BJ (cell line): ENCODE measurements around the gene DIABLO. TPM values are rescaled to one million over a fixed set of nuclear protein-coding genes. Genes with fewer than 3 reads are reported as not detected.

Source experiments
- CTCF ChIA-PET: fragments of 350-600 bp; formaldehyde crosslinking; extraction: SDS; loops from one replicate; lab custom pipeline; 2021; ENCODE audit warnings: antibody characterized with exemption, inconsistent platforms; lab: Yijun Ruan, JAX
- POLR2A ChIA-PET: fragments of 300-600 bp; sonication (Branson Sonifier 250); formaldehyde crosslinking; extraction: SDS; loops from one replicate; lab custom pipeline; 2021; ENCODE audit warnings: antibody characterized with exemption; lab: Charles Lee
- DNase-seq: peaks from one replicate; pipeline ENCODE4 v3.0.0-alpha.2; 2011; ENCODE audit warnings: low read depth
- H3K27me3 ChIP-seq: 2 replicates; pipeline ENCODE4 v1.6.0; 2011; ENCODE audit warnings: low read length; ENCODE audit not compliant: control insufficient read depth, insufficient read depth
- H3K36me3 ChIP-seq: 2 replicates; pipeline ENCODE4 v1.5.1; 2011; ENCODE audit warnings: low read length; ENCODE audit not compliant: control insufficient read depth, insufficient read depth
- H3K4me3 ChIP-seq: 2 replicates; pipeline ENCODE4 v1.5.1; 2011; ENCODE audit warnings: low read depth, mild to moderate bottlenecking, control low read depth, low read length
- polyA plus RNA-seq: library from polyadenylated mRNA; depleted of rRNA; stranded (reverse); fragments of >200 nt; gene quantifications from 2 replicates; pipeline ENCODE4 v1.2.3, GENCODE V29; 2011
- TF ChIP-seq, protein P1 (sequence below): IDR thresholded peaks from 2 replicates; pipeline ENCODE4 v1.5.1; 2011; ENCODE audit warnings: low read depth, mild to moderate bottlenecking, control low read depth, inconsistent platforms, low read length, moderate library complexity; ENCODE audit not compliant: insufficient read depth

The DIABLO gene
- polyA plus RNA-seq, 1 experiment: 49.1 TPM

DNA sequence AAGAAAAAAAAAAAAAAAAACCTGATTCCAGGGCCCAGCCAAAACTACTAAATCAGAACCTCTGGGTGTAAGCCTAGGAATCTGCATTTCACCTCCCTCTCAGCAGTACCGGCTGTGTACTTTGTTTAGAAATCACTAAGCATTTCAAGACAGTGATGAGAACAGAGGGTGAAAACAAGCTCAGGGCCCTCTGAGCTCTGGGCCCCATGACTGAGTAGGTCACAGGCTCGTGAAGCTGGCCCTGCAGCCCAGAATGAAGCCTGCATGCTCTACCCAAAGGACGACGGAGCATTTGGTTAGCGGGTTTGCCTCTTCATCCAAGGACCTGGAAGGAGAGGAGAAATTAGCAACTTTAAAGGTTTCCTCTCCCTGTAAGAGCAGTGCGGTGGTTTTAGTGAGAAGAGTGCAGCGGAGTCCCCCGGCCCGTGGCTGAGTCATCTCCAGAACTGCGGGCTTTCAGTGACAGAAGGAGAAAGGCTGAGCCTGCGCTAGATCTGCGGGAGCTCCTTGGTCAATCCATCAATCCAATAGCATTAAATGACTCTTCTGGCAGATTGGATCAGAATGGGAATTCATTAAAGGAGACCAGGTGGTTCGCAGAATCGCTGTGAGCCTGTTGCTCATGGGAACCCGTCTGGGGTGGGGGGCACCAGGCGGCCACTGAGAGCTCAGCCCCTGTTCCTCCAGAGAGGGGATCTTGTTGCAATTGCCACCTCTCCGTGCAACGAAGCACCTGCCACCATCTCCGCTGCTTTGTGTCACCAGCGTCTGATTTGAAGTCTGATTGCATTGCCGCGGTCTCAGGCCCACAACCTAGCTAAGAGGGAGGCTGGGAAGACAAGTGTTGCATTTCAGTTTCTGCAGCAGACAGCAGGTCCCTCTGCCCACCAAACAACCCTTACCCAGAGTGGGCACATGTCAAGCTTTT is 59.2 kb downstream of the DIABLO start:
- ChIA-PET CTCF (interaction anchor here (0.6 to 1.8 kb wide), 4 partner anchors 24 to 261 kb away, joined by 3 to 4 read pairs (median 3); no protein-coding TSS in a partner anchor), POLR2A (no interaction called here)
- H3K4me3 ChIP-seq: no peak overlapping the region
- DNase-seq: no peak
- TF ChIP-seq, protein P1, sequence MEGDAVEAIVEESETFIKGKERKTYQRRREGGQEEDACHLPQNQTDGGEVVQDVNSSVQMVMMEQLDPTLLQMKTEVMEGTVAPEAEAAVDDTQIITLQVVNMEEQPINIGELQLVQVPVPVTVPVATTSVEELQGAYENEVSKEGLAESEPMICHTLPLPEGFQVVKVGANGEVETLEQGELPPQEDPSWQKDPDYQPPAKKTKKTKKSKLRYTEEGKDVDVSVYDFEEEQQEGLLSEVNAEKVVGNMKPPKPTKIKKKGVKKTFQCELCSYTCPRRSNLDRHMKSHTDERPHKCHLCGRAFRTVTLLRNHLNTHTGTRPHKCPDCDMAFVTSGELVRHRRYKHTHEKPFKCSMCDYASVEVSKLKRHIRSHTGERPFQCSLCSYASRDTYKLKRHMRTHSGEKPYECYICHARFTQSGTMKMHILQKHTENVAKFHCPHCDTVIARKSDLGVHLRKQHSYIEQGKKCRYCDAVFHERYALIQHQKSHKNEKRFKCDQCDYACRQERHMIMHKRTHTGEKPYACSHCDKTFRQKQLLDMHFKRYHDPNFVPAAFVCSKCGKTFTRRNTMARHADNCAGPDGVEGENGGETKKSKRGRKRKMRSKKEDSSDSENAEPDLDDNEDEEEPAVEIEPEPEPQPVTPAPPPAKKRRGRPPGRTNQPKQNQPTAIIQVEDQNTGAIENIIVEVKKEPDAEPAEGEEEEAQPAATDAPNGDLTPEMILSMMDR: no peak
- H3K36me3 ChIP-seq: no peaks in the 10 kb centered on the region
- H3K27me3 ChIP-seq: peaks cover 3% of the 10 kb centered on the region; the same call in 1 of the 2 replicates

DNA sequence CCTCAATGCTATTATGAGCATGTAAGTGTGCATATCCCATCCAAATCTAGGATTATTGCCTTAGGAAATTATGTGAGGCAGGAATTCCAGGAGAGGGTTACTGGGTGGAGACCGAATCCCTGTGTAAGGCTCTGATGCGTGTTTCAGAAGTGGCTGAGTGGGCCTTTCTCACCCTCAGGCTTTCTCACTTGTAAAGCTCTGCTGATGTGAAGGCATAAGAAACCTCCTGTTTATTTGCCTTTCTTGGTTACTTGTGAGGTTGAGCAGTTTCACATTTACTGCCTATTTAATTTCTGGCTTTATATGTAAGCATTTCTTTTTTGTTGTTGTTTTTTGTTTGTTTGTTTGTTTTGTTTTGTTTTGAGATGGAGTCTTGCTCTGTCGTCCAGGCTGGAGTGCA is 62.9 kb downstream of the DIABLO start:
- H3K27me3 ChIP-seq: 0 out of 2 replicates have a peak, but pooled peaks cover 1% of the 10 kb centered on the region
- H3K4me3 ChIP-seq: no peak overlapping the region
- CTCF ChIA-PET: no interaction called here
- no peaks in the 10 kb centered on the region for H3K36me3 ChIP-seq
- TF ChIP-seq, protein P1: no peak
- POLR2A ChIA-PET: no interaction called here
- no peak for DNase-seq

- H3K36me3 ChIP-seq: no peaks in the 10 kb centered on the region
- H3K4me3 ChIP-seq: no peak overlapping the region
- 0 out of 2 replicates have a peak, but pooled peaks cover 1% of the 10 kb centered on the region for H3K27me3 ChIP-seq
- ChIA-PET CTCF (no interaction called here), POLR2A (no interaction called here)
- DNase-seq: no peak
- TF ChIP-seq, protein P1: no peak
Measured at GRCh38 chr12:122161682-122162081, 64.2 kb downstream of the DIABLO start.

- TF ChIP-seq, protein P1: no peak
- Histone ChIP-seq H3K4me3 (no peak overlapping the region), H3K36me3 (no peaks in the 10 kb centered on the region), H3K27me3 (0 out of 2 replicates have a peak, but pooled peaks cover 1% of the 10 kb centered on the region)
- POLR2A ChIA-PET: no interaction called here
- DNase-seq: no peak
- CTCF ChIA-PET: no interaction called here
Measured at GRCh38 chr12:122160761-122161160, 65.1 kb downstream of the DIABLO start.

DNA sequence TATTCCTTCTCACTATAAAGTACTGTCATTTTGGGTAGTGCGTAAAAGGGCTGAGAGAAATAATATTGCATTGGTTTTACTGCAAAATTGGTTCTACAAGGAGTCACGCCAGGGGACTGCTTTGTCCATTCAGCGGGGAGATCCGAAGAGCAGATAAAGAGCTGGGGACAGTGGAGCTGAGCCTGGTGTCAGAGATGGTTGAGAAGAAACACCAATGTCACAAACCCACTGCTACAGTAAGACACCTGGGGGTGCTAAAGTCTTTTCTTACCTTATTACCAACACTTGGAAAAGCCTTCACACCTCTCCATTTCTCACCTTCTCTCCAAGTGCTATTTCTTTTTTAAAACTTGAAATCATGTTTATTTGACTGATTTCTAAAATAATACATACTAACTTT is 66.0 kb downstream of the DIABLO start:
- TF ChIP-seq, protein P1: no peak
- Histone ChIP-seq H3K36me3 (no peaks in the 10 kb centered on the region), H3K27me3 (peaks cover 3% of the 10 kb centered on the region; the same call in 1 of the 2 replicates), H3K4me3 (no peak overlapping the region)
- DNase-seq: no peak
- POLR2A ChIA-PET: no interaction called here
- CTCF ChIA-PET: no interaction called here
